ENCODE measurements around the gene EMC8.

DNA sequence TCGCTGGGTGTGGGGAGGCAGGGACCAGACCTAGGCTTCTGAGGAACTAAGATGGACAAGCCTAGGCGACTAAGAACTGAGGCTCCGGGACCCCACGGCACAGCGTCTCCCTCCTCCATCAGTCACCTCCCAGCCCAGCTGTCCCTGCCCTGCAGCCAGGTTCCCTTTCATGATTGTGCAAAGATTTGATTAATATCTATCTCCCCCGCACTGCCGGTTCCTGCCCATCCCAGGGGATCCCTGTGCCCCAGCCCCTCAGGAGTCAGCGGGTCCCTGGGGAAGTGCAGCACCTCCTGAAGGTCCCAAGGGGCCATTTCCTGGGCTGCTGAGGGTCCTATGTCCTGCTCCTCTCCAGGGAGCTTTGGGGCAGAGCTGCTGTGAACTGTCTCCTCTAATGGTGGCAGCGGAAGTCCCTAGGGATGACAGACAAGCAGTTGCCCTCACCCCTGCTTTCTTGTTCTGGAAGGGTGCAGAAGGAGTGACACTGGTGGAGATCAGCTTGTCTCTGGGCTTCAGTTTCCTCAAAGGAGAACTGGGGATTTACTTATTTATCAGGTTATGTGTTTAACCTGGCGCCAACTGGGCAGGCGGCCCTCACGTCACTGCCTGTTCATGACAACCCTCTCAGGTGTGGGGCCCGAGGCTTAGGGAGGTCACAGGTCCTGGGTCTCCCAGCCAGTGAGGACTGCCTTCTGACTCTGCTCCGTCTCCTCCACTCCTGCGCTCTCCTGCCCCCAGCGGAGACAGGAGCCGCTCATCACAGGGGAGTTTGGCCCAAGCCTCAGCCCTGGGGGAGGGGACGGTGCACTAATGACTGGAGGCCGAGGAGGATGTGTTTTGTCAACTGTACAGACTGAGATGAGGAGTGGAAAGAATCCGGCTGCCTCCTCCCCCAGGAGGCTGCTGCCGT, 46.6 kb downstream of the EMC8 start:
- TF ChIP-seq CTCF (IDR thresholded peaks at IDR 0.05) = no peak
- TF ChIP-seq EZH2 (IDR thresholded peaks at IDR 0.05; ENCODE audit: borderline replicate concordance, insufficient read depth, low read depth, low read length, poor library complexity, severe bottlenecking) = no peak
